Stimulated activated naive CD8-positive, alpha-beta T cell treated with anti-CD3 and anti-CD28 coated beads, Interleukin-15, Interleukin-2, amounts not matched to agents 100 U/mL and 50 U/mL, for 24 hours (primary cell): Measurements from ENCODE around the gene LGSN.
"Not testable (repeated sequence)": the region's sequence is repeated elsewhere in the genome, so short reads cannot be mapped to it uniquely, and the experiment has no call there.

ENCODE experiments used
- ATAC-seq: fragments of 150-1000 bp; cut with Tn5 transposase; one replicate; pipeline ENCODE4 v1.10.0; 2021
- DNase-seq: peaks from one replicate; pipeline ENCODE4 v3.0.0; 2021

The LGSN gene, protein sequence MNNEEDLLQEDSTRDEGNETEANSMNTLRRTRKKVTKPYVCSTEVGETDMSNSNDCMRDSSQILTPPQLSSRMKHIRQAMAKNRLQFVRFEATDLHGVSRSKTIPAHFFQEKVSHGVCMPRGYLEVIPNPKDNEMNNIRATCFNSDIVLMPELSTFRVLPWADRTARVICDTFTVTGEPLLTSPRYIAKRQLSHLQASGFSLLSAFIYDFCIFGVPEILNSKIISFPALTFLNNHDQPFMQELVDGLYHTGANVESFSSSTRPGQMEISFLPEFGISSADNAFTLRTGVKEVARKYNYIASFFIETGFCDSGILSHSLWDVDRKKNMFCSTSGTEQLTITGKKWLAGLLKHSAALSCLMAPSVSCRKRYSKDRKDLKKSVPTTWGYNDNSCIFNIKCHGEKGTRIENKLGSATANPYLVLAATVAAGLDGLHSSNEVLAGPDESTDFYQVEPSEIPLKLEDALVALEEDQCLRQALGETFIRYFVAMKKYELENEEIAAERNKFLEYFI

DNA sequence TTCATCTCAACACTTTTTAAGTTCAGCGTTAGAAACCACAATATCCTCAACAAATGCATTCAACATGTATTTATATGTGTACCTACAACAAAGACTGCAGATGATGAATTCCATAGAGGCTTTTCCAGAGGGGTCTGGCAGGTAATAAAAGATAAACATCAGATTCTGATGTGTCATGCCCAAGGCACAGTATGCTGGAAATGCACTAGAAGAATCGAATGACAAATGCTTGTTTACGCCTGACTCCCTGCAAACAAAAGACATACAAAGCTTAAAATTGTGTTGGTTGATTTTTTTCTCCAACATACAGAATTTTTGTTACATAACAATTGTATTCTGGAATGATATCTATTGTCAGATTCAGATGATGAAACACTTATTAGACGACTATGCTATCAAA lies at the start of gene LGSN:
LGSN (minus strand) TSS at position 45 of the 400 bp plus-strand sequence; CDS start at position 5, 40 bp downstream.
- no peak for ATAC-seq
- no peak for DNase-seq

DNA sequence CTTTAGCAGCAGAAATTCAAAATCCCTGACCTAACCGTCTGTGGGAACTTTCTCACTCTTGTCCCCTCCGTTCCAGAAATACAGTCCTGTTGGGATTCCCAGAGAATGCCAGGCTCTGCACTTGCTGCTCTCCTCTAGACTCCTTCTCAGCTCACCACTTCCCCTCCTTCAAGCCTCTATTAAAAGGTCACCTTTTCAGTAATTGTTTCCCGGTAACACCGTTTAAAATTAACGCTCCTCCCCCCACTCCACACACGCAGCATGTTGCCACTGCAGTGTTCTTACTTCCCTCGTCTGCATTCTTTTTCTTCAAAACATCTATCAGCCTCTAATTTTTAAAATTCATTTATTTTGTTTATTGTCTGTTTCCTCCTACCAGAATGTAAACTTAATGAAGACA lies 48.6 kb upstream of the LGSN start:
- DNase-seq, result no peak

DNA sequence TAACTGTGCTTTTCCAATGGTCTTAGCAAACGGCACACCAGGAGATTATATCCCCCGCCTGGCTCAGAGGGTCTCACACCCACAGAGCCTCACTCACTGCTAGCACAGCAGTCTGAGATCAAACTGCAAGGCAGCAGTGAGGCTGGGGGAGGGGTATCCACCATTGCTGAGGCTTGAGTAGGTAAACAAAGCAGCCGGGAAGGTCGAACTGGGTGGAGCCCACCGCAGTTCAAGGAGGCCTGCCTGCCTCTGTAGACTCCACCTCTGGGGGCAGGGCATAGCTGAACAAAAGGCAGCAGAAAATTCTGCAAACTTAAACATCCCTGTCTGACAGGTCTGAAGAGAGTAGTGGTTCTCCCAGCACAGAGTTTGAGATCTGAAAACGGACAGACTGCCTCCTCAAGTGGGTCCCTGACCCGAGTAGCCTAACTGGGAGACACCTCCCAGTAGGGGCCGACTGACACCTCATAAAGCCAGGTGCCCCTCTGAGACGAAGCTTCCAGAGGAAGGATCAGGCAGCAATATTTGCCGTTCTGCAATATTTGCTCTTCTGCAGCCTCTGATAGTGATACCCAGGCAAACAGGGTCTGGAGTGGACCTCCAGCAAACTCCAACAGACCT lies 42.8 kb upstream of the LGSN start:
- not testable (repeated sequence) for ATAC-seq, DNase-seq

More for the DNA sequence above, 48.6 kb upstream of the LGSN start:
- no peak for ATAC-seq

DNA sequence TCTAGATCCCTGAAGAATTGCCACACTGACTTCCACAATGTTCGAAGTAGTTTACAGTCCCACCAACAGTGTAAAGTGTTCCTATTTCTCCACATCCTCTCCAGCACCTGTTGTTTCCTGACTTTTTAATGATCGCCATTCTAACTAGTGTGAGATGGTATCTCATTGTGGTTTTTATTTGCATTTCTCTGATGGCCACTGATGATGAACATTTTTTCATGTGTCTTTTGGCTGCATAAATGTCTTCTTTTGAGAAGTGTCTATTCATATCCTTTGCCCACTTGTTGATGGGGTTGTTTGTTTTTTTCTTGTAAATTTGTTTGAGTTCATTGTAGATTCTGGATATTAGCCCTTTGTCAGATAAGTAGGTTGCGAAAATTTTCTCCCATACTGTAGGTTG lies 37.6 kb upstream of the LGSN start:
- DNase-seq, ATAC-seq: not testable (repeated sequence)

DNA sequence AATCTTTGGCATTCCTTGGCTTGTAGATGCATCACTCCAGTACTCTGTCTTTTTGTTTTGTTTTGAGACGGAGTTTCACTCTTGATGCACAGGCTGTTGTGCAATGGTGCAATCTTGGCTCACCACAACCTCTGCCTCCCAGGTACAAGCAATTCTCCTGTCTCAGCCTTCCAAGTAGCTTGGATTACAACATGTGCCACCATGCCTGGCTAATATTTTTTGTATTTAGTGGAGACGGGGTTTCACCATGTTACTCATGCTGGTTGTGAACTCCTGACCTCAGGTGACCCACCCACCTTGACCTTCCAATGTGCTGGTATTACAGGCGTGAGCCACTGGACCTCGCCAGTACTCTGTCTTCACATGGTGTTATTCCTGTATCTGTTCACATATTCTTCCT lies 35.8 kb upstream of the LGSN start:
- DNase-seq, result no peak
- no peak for ATAC-seq

DNA sequence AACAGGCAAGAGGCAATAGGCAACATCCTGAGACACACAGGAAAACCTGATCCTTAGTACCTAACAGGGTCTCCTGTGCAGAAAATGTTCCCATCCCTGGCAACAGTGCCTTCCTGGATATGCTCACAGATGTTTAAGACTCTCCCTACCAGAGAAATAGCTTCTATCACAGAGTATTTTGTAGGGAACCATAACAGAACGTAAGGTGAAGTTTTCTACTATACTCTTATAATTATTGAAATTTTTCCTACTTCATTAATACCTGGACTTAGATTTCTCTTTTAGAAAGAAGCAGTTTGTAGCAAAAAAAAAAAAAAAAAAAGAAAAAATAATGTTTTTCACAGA lies 33.5 kb upstream of the LGSN start:
- DNase-seq (no peak), ATAC-seq (no peak)

DNA sequence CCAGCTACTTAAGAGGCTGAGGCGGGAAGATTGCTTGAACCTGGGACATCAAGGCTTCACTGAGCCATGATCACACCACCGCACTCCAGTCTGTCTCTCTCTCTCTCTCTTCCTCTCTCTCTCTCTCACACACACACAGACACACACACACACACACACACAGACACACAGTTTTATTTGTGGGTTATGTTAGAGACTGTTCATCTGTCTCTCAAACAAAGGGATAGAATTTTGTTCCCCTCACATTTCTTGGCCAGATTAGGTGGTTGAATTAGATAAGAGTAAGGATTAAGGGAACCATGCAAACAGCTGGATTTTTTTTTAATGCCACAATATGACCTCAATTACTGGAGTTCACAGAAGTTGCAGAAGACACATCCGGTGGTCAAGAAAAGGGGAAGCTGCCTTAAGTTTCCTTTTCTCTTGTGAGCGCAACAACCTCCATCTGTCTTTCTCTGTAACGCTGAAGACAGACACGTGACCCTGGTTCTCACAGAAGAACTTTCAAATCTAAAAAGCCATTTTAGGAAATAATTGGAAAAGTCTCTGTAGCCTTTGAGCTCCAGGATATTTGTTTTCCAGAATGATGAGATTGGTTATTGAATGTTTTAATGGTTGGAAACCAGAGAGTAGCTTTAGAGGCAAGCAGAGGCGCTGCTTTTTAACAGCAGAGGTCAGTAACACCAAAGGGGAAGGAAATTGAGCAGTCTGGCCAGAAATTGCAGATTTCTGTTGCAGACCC lies 32.9 kb upstream of the LGSN start:
- DNase-seq (no peak), ATAC-seq (no peak)

DNA sequence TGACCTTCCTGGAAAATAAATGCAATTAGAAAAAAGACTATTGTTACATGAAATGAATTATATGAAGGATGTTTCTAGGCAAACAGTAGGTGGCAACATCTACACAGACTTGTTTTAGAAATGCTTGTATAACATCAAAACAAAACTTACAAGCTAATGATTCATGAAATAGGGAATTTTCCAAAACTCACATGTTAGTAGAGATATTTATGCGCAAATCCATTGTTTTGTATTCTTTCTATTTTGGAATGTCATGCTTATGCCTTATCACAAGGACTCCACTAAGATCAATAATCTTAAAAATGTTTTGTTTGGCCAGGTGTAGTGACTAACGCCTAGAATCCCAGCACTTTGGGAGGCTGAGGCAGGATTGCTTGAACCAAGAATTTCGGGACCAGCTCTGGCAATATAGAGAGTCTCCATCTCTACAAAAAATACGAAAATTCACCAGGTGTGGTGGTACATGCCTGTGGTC lies 32.3 kb upstream of the LGSN start:
- DNase-seq (no peak), ATAC-seq (no peak)

DNA sequence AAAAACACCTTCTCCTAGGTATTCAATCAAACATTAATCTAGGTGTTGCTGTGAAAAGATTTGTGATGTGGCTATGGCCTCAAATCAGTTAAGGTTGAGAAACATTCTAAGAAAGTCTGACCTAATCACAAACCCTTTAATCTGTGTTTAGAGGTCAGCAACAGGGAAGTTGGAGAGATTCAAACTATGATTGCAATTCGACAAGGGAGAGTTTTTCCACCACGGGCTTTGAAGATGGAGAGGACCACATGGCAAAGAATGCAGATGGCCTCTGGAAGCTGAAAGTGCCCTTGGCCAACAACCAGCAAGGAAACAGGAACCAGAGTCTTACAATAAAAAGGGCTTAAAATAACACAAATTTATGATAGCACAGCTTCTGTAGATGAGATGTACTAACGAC lies 29.6 kb upstream of the LGSN start:
- DNase-seq (no peak), ATAC-seq (no peak)

DNA sequence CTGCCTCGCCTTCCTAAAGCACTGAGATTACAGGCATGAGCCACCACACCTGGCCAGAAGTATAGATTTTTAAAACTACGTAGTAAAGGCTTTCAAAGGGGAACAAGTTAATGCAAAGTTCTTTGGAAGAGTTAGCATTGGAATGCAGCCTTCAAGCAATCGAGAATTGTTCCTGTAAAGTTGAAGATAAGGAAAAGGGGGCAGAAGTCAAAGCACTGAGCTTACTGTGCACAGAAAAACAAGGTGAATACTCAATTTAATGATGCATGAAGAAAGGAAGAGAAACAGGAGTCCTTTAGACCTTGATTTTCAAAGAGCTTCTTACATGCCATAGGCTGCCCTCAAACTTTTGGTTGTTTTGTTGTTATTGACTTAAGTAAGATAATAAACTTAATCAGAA lies 29.1 kb upstream of the LGSN start:
- ATAC-seq, result no peak

DNA sequence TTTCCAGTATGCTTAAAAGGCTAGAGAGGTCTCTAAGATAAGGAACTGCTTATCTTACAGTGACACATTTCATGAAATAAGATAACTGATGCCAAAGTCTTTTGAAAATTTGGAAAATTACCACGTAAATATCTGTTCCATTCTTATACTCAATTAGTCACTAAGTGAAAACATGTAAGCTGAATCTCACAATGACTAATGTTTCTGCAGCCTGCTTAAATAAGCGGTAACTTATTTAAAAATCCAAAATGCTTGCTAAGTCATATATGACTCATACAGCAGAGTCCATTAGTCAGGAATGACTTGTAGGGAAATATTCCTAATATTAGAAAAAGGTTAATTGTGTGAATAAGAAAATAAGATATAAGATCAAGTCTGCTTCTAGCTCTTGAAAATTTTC lies 27.8 kb upstream of the LGSN start:
- DNase-seq, result no peak
- ATAC-seq, result no peak

More for the DNA sequence above, 29.1 kb upstream of the LGSN start:
- DNase-seq, result no peak

DNA sequence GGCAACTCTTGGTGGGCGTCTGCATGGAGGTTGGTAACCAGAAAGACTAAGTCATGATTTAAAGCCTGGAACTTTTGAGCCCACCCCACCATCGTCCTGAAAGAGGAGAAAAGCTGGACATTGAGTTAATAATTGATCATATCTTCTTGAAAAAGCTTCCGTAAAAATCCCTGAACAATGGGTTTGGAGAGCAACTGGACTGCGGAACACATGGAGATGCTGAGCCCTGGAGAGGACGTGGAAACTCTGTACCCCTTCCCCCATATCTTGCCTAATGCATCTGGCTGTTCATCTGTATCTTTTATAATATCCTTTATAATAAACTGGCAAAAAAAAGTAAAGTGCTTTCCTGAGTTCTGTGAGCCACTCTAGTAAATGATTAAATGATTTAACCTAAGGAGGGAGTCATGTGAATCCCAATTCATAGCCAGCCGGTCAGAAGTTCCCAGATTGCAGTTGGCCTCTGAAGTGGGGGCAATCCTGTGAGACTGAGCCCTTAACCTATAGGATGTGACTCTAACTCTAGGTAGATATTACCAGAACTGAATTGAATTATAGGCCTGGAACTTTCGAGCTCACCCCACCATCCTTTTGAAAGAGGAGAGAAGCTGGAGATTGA lies 26.5 kb upstream of the LGSN start:
- DNase-seq (no peak), ATAC-seq (no peak)

DNA sequence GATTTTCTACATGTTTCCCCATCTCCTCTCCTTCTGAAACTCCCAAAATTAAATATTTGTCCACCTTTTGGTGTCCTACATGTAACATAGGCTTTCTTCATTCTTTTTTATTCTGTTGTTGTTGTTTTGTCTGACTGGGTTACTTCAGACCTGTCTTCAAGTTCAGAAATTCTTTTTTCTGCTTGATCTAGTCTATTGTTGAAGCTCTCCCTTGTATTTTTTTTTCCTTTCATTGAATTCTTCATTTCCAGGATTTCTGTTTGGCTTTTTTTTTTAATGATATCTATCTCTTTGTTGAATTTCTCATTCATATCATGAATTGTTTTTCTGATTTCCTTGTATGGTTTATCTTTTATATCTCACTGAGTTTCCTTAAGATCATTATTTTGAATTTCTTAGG lies 20.6 kb upstream of the LGSN start:
- DNase-seq, result no peak
- no peak for ATAC-seq

DNA sequence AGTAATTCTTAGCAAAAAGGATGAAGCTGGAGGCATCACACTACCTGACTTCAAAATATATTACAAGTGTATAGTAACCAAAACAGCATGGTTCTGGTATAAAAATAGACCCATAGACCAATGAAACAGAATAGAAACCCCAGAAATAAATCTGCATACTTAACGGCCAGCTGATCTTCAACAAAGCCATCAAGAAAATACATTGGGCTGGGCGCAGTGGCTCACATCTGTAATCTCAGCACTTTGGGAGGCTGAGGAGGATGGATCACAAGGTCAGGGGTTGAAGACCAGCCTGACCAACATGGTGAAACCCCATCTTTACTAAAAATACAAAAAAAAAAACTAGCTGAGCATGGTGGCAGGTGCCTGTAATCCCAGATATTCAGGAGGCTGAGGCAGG lies 14.9 kb upstream of the LGSN start:
- ATAC-seq, DNase-seq: not testable (repeated sequence)

DNA sequence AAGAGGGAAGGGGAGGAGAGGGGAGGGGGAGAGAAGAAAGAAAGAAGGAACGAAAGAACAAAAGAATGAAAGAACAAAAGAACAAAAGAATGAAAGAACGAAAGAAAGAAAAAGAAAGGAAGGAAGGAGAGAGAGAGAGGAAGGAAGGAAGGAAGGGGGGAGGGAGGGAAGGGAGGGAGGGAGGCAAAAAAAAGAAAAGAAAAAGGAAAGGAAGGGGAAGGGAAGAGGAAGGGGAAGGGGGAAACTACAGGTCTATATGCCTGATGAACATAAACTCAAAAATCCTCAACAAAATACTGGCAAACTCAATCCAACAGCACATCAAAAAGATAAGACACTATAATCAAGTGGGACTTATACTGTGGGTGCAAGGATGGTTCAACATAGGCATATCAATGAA lies 13.7 kb upstream of the LGSN start:
- DNase-seq, result no peak
- ATAC-seq, result no peak

DNA sequence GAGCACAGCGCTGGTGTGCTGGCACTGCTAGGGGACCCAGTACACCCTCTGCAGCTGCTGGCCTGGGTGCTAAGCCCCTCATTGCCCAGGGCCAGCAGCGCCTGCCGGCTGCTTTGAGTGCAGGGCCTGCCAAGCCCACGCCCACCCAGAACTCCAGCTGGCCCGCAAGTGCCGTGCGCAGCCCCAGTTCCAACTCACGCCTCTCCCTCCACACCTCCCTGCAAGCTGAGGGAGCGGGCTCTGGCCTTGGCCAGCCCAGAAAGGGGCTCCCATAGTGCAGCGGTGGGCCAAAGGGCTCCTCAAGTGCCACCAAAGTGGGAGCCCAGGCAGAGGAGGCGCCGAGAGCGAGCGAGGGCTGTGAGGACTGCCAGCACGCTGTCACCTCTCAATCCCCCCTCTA lies 6.8 kb upstream of the LGSN start:
- not testable (repeated sequence) for ATAC-seq, DNase-seq

DNA sequence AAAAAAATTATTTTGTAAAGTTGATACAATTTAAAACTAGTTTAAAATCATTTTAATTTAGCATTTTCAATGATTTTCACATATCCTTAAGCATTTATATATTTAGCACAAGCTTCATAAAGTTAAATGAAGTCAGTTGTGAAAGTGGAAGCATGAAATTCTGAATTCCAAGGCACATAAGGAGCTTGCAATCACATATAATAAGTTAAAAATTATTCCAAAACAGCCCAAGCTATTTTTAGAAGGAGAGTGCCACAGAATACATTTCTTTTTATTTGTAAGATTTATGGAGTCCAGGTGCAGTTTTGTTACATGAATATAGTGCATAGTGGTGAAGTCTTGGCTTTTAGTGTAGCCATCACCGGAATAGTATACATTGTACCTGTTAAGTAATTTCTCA lies 3.2 kb upstream of the LGSN start:
- DNase-seq (no peak), ATAC-seq (no peak)

DNA sequence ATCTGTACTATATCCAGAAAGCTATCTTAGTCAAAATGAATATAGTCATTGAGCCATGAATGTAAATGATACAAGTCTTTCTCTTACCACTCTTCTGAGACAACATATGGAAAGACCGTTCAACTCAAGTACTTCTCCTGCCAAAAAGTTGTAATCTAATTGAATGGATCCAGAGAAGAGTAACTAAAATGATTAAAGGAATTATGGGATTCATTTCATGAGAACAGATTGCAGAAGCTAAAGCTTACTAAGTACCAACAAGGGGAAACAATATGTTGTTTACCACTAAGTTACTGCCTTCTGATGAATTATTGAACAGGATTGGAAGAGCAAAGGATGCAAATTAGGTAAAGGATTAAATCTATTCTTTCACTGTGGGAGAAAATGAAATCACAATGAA lies 2.0 kb upstream of the LGSN start:
- no peak for ATAC-seq

DNA sequence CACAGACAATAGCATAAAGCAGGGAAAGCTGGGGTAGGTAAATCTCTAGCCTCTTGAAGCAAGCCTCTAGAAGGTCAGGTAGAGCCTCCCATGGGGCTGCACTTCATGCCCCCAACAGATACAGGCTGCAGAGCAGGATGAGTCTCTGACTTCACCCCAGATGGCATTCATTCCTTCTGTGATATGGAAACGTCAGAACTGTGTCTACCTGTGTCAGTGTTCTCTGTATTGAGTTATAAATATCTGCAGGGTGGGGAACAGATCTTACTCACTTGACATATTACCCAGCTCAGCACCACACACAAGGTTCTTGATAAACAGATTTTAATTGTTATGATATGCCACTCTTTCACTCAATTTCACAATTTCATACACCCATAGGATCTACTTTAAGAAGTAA lies 2.1 kb downstream of the LGSN start:
- no peak for ATAC-seq

More for the DNA sequence above, 2.0 kb upstream of the LGSN start:
- DNase-seq, result no peak

DNA sequence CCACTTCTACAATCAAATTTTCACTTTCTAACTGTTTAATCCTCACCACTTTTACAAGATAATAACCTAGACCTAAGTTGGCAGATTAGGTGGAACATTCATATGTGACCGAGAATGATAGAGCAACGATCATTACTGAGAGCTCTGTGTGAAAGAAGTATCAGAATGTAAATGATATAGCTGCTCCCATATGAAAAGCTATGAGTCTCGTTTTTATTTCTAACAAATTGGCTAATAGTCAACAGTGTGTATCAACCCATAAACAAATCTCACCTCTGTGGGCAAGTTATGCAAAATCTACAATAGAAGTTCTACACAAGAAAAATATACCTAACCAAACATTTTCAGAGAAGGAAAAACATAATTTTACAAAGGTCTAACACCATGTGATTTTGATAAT lies 3.7 kb downstream of the LGSN start:
- DNase-seq (no peak), ATAC-seq (no peak)

More for the DNA sequence above, 2.1 kb downstream of the LGSN start:
- DNase-seq, result no peak

DNA sequence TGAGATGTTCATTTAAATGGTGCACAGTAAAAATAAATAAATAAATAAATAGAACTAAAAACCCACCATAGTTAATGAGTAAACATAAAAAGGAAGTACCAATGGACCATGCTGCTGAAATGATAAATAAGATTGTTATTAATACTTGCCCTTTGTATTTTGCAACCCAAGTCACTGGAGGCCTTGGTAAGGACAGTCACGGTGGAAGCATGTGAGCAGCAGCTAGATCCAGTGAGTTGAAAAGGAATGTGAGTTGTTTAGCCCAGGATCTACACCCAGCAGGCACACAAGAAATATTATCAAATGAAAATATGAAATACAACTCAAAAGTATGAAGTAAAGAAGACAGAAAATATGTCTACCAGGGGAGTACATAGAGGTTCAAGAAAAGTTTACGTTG lies 6.7 kb downstream of the LGSN start:
- no peak for DNase-seq
- ATAC-seq, result no peak

DNA sequence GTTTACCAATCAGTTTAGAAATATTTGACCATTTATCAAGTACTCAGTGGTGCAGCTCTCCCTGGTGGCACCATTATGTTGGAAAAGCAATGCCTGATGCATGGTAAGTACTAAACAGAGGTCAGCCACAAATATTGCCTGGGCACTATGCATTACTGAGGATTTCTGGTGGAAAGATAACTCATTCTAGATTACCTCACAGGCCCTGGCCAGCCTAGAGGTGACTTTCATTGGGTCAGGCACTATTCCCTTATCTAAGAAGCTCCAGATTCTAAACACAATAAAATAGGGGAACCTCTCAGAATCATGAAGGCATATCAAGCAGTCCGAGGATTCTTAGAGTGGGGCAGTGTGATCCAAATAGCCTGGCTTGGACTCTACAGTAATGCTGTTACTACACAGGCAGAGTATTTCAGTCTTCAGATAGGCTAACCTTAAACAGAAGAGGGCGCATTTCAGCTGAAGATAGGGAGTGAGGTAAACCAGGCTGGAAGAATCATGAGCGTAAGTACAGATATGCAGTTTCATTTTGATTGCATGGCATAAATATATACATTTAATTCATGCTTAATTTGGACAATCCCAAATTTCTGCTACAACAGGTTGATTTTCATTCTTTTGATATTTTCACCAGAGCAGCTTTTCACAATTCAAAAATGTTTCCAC lies 12.1 kb downstream of the LGSN start:
- ATAC-seq (no peak), DNase-seq (no peak)
